UCSD-AML1 (cell line): ENCODE results near the gene LRCH2.

ENCODE experiments used
- DNase-seq: peaks from one replicate; lab custom pipeline; 2025; ENCODE audit not compliant: unreplicated experiment; lab: John Stamatoyannopoulos, UW

The LRCH2 gene

DNA sequence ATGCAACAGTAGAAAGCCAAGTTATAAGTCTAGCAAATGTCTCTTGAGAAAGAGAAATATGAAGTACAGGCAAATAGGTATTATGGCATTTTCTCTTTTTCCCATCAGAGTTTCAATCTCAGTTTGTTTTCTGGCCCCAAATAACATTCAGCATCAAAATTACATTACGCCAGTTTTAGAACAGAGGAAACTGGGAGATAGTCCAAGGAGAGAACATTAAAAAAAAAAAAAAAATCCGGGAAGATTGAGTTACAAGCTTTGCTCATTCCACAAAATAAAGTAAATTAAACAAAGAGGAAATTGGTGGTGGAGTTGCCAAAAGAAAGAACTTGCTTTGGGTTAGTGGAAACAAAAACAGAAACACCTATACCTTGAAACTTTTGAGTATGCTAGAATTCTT lies 166.1 kb downstream of the LRCH2 start:
- DNase-seq: no peak

DNA sequence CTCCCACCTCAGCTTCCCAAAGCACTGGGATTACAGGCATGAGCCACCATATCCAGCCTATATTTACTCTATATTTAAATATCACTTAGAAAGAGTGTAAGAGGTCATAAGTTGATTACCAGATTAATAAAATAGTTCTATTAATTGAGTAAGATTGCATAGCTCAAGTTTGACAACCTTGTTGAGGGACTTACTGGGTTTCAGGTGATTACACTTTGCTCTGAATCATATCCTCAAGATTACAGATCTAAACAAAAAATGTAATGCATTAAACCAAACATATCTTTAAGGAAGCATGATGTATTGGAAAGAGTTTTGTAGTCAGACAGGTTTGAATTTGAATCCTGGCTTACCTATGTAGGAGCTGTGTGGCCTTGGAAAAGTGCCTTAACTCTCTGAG lies 168.6 kb downstream of the LRCH2 start:
- DNase-seq: no peak
